ENCODE measurements around the gene SKAP2. TPM values are rescaled to one million over a fixed set of nuclear protein-coding genes. Genes with fewer than 3 reads are reported as not detected.

The SKAP2 gene
- total RNA-seq, 1 experiment from 2014 or later, result 3.2 TPM

GRCh38 chr7:26636808-26637207 is 227.6 kb downstream of the SKAP2 start:
- Histone ChIP-seq H2BK15ac (ENCODE audit: low read depth, low read length) (no peak overlapping the region), H3K14ac (ENCODE audit: insufficient read depth, low read length) (no peak overlapping the region), H2AFZ (ENCODE audit: low read length) (no peak overlapping the region), H3K23me2 (ENCODE audit: insufficient read length, low read depth, low read length, poor library complexity, severe bottlenecking) (no peaks in the 10 kb centered on the region), H4K20me1 (ENCODE audit: control insufficient read depth, insufficient read depth, insufficient read length) (no peaks in the 10 kb centered on the region), H4K91ac (ENCODE audit: insufficient read length, low read depth, low read length) (no peak overlapping the region), H4K5ac (ENCODE audit: insufficient read length, low read depth, low read length) (no peak overlapping the region), H3K27me3 (ENCODE audit: insufficient read depth, low read length) (no peaks in the 10 kb centered on the region), H3K23ac (ENCODE audit: insufficient read length, low read depth, low read length) (no peak overlapping the region), H2BK20ac (ENCODE audit: low read depth, low read length, poor library complexity, severe bottlenecking) (no peak overlapping the region), H3K56ac (ENCODE audit: insufficient read length, low read depth, low read length) (no peak overlapping the region), H3K4me2 (ENCODE audit: insufficient read depth, insufficient read length, low read length) (no peak overlapping the region), H2BK5ac (ENCODE audit: insufficient read length, low read length) (no peak overlapping the region), H3K4me1 (ENCODE audit: insufficient read depth, low read length) (no peaks in the 10 kb centered on the region), H3K9ac (ENCODE audit: extremely low read depth, insufficient read length, low read length) (no peak overlapping the region), H2BK12ac (ENCODE audit: insufficient read length, low read depth, low read length) (no peak overlapping the region), H4K8ac (replicated peaks; ENCODE audit: insufficient read length, low read depth, low read length) (no peak overlapping the region), H3K9me3 (ENCODE audit: control insufficient read depth, low read depth, low read length) (no peaks in the 10 kb centered on the region), H3K79me2 (ENCODE audit: insufficient read depth, low read length) (no peaks in the 10 kb centered on the region), H2BK120ac (ENCODE audit: low read depth, low read length, poor library complexity, severe bottlenecking) (no peak overlapping the region), H3K79me1 (ENCODE audit: insufficient read depth, low read depth, low read length, poor library complexity, severe bottlenecking) (no peaks in the 10 kb centered on the region), H2AK5ac (ENCODE audit: insufficient read length, low read length) (no peak overlapping the region), H3K4ac (ENCODE audit: low read depth, low read length) (no peak overlapping the region), H3K27ac (ENCODE audit: insufficient read length, low read depth, low read length) (no peak overlapping the region), H3T11ph (ENCODE audit: low read length) (no peak overlapping the region), H3K18ac (ENCODE audit: insufficient read length, low read depth, low read length) (no peak overlapping the region)
- Mint-ChIP-seq H3K27ac (no peak overlapping the region), H3K9me3 (no peaks in the 10 kb centered on the region), H3K4me1 (no peaks in the 10 kb centered on the region), H3K36me3 (ENCODE audit: insufficient read depth in 1 of 3, low read depth in 3 of 3) (no peaks in the 10 kb centered on the region), H3K27me3 (ENCODE audit: low read depth) (no peaks in the 10 kb centered on the region), H3K4me3 (no peak overlapping the region)
- TF ChIP-seq, protein P1, sequence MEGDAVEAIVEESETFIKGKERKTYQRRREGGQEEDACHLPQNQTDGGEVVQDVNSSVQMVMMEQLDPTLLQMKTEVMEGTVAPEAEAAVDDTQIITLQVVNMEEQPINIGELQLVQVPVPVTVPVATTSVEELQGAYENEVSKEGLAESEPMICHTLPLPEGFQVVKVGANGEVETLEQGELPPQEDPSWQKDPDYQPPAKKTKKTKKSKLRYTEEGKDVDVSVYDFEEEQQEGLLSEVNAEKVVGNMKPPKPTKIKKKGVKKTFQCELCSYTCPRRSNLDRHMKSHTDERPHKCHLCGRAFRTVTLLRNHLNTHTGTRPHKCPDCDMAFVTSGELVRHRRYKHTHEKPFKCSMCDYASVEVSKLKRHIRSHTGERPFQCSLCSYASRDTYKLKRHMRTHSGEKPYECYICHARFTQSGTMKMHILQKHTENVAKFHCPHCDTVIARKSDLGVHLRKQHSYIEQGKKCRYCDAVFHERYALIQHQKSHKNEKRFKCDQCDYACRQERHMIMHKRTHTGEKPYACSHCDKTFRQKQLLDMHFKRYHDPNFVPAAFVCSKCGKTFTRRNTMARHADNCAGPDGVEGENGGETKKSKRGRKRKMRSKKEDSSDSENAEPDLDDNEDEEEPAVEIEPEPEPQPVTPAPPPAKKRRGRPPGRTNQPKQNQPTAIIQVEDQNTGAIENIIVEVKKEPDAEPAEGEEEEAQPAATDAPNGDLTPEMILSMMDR (conservative IDR thresholded peaks at IDR 0.05), result no peak
- WGBS (ENCODE audit: extremely low coverage, insufficient read length, low lambda C conversion rate), result no CpG with 5 or more reads among the region's 3 CpGs
- DNase-seq, result no peak

Data from H9 (cell line).